GM12878 (cell line): Measurements from ENCODE around the gene HS3ST5. TPM values are rescaled to one million over a fixed set of nuclear protein-coding genes. Genes with fewer than 3 reads are reported as not detected.

ENCODE experiments used
- ATAC-seq: fragments of 200-7000 bp; cut with Tn5 transposase; 3 replicates; pipeline ENCODE4 v1.9.1; 2020; ENCODE audit warnings: mild to moderate bottlenecking, moderate library complexity
- BruUV-seq: library from RNA; stranded (reverse); fragments of 400-500 nt; replicated peaks from 2 replicates; lab custom pipeline; 2021; lab: Mats Ljungman, UMichigan
- CTCF ChIA-PET: fragments of 300-600 bp; sonication (Branson Sonifier 250); formaldehyde crosslinking; extraction: SDS; loops from one replicate; lab custom pipeline; 2021; ENCODE audit warnings: inconsistent platforms; lab: Yijun Ruan, JAX
- POLR2A ChIA-PET: fragments of 350-600 bp; formaldehyde crosslinking; extraction: SDS; loops from one replicate; lab custom pipeline; 2021; ENCODE audit warnings: inconsistent platforms; lab: Charles Lee
- RAD21 ChIA-PET: fragments of 300-600 bp; sonication (Branson Sonifier 250); formaldehyde crosslinking; loops from one replicate; lab custom pipeline; 2023; ENCODE audit warnings: antibody characterized with exemption; ENCODE audit not compliant: unreplicated experiment; lab: Charles Lee
- SMC1A ChIA-PET: fragments of 300-600 bp; sonication (Branson Sonifier 250); formaldehyde crosslinking; loops from one replicate; lab custom pipeline; 2023; ENCODE audit not compliant: unreplicated experiment, uncharacterized antibody; lab: Charles Lee
- DNase-seq: peaks from one replicate; pipeline ENCODE4 v3.0.0-alpha.2; 2011; ENCODE audit warnings: low read depth, low spot score
- FAIRE-seq: peaks from 3 replicates; lab custom pipeline; 2011; peaks lifted over from hg19 to GRCh38; lab: Jason Lieb, UNC
- H2AFZ ChIP-seq: 2 replicates; pipeline ENCODE4 v1.6.0; 2011; ENCODE audit warnings: low read depth, low read length, control low read depth; ENCODE audit not compliant: control insufficient read depth
- H3K27ac ChIP-seq: 2 replicates; pipeline ENCODE4 v1.5.1; 2011; ENCODE audit warnings: control low read depth; ENCODE audit not compliant: control insufficient read depth, insufficient read depth
- H3K27me3 ChIP-seq, 2 experiments: replicated peaks in 1 of 2; 2 replicates each; pipeline versions ENCODE4 v1.6.0 to v1.6.1; 2011; ENCODE audit warnings: low read length in 1 of 2; ENCODE audit not compliant: control insufficient read depth in 2 of 2, insufficient read depth in 2 of 2
- H3K36me3 ChIP-seq, 2 experiments: 2 replicates each; pipeline ENCODE4 v1.5.1; 2011; ENCODE audit warnings: low read length in 1 of 2; ENCODE audit not compliant: control insufficient read depth in 2 of 2, insufficient read depth in 2 of 2
- H3K4me1 ChIP-seq: 2 replicates; pipeline ENCODE4 v1.6.1; 2011; ENCODE audit warnings: mild to moderate bottlenecking, low read length, moderate library complexity, mixed read lengths; ENCODE audit not compliant: control insufficient read depth, insufficient read depth
- H3K4me2 ChIP-seq: 2 replicates; pipeline ENCODE4 v1.6.0; 2011; ENCODE audit warnings: control low read depth; ENCODE audit not compliant: control insufficient read depth, insufficient read depth
- H3K4me3 ChIP-seq: fragments of 200-600 bp; sonication (generic); 2 replicates; pipeline ENCODE4 v1.5.1; 2016
- H3K79me2 ChIP-seq: 2 replicates; pipeline ENCODE4 v1.6.0; 2011; ENCODE audit warnings: low read length; ENCODE audit not compliant: control insufficient read depth, insufficient read depth
- H3K9ac ChIP-seq: 2 replicates; pipeline ENCODE4 v1.8.0; 2011; ENCODE audit warnings: low read length, control low read depth, mixed read lengths; ENCODE audit not compliant: control insufficient read depth, insufficient read depth
- H3K9me3 ChIP-seq: replicated peaks from 3 replicates; pipeline ENCODE4 v1.5.1; 2011; ENCODE audit warnings: mild to moderate bottlenecking, low read length; ENCODE audit not compliant: control insufficient read depth, insufficient read depth
- H4K20me1 ChIP-seq: 2 replicates; pipeline ENCODE4 v1.6.0; 2011; ENCODE audit not compliant: control insufficient read depth, insufficient read depth
- CBFB ChIP-seq: IDR thresholded peaks from 2 replicates; pipeline ENCODE4 v1.6.1; 2016; ENCODE audit warnings: antibody characterized with exemption, low read depth
- CBX5 ChIP-seq: sonication (generic); IDR thresholded peaks from 2 replicates; pipeline ENCODE4 v1.6.1; 2016; ENCODE audit warnings: low read depth, moderate library complexity, mild to moderate bottlenecking, inconsistent platforms
- CTCF ChIP-seq, 3 experiments: IDR thresholded peaks in 2 of 3; conservative IDR thresholded peaks in 1 of 3; 2 replicates each; pipeline ENCODE4 v1.5.1; 2011; ENCODE audit warnings: low read depth in 3 of 3, low read length in 3 of 3, mild to moderate bottlenecking in 3 of 3, control low read depth in 2 of 3, moderate library complexity in 2 of 3, inconsistent platforms in 1 of 3, mixed read lengths in 1 of 3; ENCODE audit not compliant: control insufficient read depth in 2 of 3, insufficient read depth in 1 of 3; ENCODE audit errors: extremely low read depth in 1 of 3
- FOXM1 ChIP-seq: IDR thresholded peaks from 2 replicates; pipeline ENCODE4 v1.6.1; 2012; ENCODE audit warnings: low read depth, mild to moderate bottlenecking, inconsistent platforms, low read length, moderate library complexity
- IRF3 ChIP-seq: fragments of 450-650 bp; IDR thresholded peaks from 2 replicates; pipeline ENCODE4 v1.6.1; 2014; ENCODE audit warnings: mild to moderate bottlenecking
- NFIC ChIP-seq: IDR thresholded peaks from 2 replicates; pipeline ENCODE4 v1.6.1; 2012; ENCODE audit warnings: low read depth, mild to moderate bottlenecking, inconsistent platforms, low read length, moderate library complexity
- PML ChIP-seq: IDR thresholded peaks from 2 replicates; pipeline ENCODE4 v1.6.1; 2012; ENCODE audit warnings: low read length, inconsistent platforms
- PRDM15 ChIP-seq: fragments of 450-650 bp; formaldehyde crosslinking; IDR thresholded peaks from 2 replicates; pipeline ENCODE4 v1.4.0; 2020; ENCODE audit warnings: mild to moderate bottlenecking, moderate library complexity
- RBBP5 ChIP-seq: fragments of 200-600 bp; sonication (generic); conservative IDR thresholded peaks from 2 replicates; pipeline ENCODE4 v1.6.1; 2016
- SPI1 ChIP-seq: IDR thresholded peaks from 2 replicates; pipeline ENCODE4 v1.6.1; 2011; ENCODE audit warnings: low read depth, mild to moderate bottlenecking, low read length, moderate library complexity, borderline replicate concordance; ENCODE audit not compliant: insufficient read depth
- SREBF1 ChIP-seq: IDR thresholded peaks from 2 replicates; pipeline ENCODE4 v1.6.1; 2012; ENCODE audit warnings: mild to moderate bottlenecking, low read length
- TBL1XR1 ChIP-seq: IDR thresholded peaks from 2 replicates; pipeline ENCODE4 v1.6.1; 2012; ENCODE audit warnings: low read depth, low read length, improper control_type of control experiment
- ZBTB40 ChIP-seq: fragments of 450-650 bp; IDR thresholded peaks from 2 replicates; pipeline ENCODE4 v1.6.1; 2016; ENCODE audit warnings: mild to moderate bottlenecking, moderate library complexity, borderline replicate concordance
- ZNF24 ChIP-seq: fragments of 450-650 bp; IDR thresholded peaks from 2 replicates; pipeline ENCODE4 v1.6.1; 2017; ENCODE audit warnings: antibody characterized with exemption, mild to moderate bottlenecking
- WGBS: methylation state at CpG from one replicate; pipeline ENCODE4 v1.1.6; 2016; ENCODE audit warnings: low lambda C conversion rate; ENCODE audit not compliant: insufficient replicate concordance, insufficient coverage; ENCODE audit errors: missing lambda C conversion rate; 5-methylcytosine and 5-hydroxymethylcytosine counted together
- in situ Hi-C: fragments of 300-500 bp; cut with MboI; formaldehyde crosslinking; loops from 9 replicates; pipeline ENCODE4 v1.14.3; 2018; ENCODE audit warnings: mixed read lengths
- intact Hi-C: fragments of 100-400 bp; cut with micrococcal nuclease; formaldehyde crosslinking; loops from one replicate; pipeline ENCODE4 v1.14.2; 2022; ENCODE audit not compliant: unreplicated experiment
- polyA plus RNA-seq, 11 experiments: library from polyadenylated mRNA; depleted of rRNA in 4 of 11; unstranded in 6 of 11; stranded (reverse) in 5 of 11; fragments of >200 nt; fragmentation: Nextera tagmentation in 4 of 11; fragmentation: Illumina TruSeq in 1 of 11; extraction: Ambion mirVana in 4 of 11; extraction: Trizol in 1 of 11; gene quantifications; 1 replicate in 1 of 11; 2 replicates in 10 of 11; pipeline versions ENCODE4 v1.2.1 to v1.2.3, GENCODE V29; 2011 to 2016; ENCODE audit warnings: inconsistent platforms in 2 of 11, missing spikeins in 2 of 11, low read depth in 1 of 11
- total RNA-seq, 4 experiments: library from RNA; depleted of rRNA in 3 of 4; stranded (reverse); fragments of >200 nt in 3 of 4; fragmentation: Illumina TruSeq in 1 of 4; extraction: Trizol in 1 of 4; gene quantifications; 2 replicates each; pipeline versions ENCODE4 v1.2.1 to v1.2.3, GENCODE V29; 2013 to 2021

Gene HS3ST5
- total and polyA plus RNA-seq, 10 of the 15 experiments (the other 5 are each of a cell fraction or from before 2014, with no cell fraction given): 0.04 TPM; not detected in 9

- Histone ChIP-seq H3K4me1 (no peaks in the 10 kb centered on the region), H3K27me3 (no peaks in the 10 kb centered on the region), H3K27ac (no peak overlapping the region), H3K4me2 (no peak overlapping the region), H3K4me3 (no peak overlapping the region), H3K9me3 (no peaks in the 10 kb centered on the region), H2AFZ (no peak overlapping the region), H3K9ac (no peak overlapping the region), H3K79me2 (no peaks in the 10 kb centered on the region), H3K36me3 (no peaks in the 10 kb centered on the region), H4K20me1 (no peaks in the 10 kb centered on the region)
- RAD21 ChIA-PET: no interaction called here
- CTCF ChIA-PET: interaction anchor here (1.4 kb wide), 1 partner anchor 14 kb away, joined by 3 read pairs; no protein-coding TSS in a partner anchor
- in situ Hi-C loops (no loop called here), intact Hi-C loops (no loop called here)
- POLR2A ChIA-PET: no interaction called here
- FAIRE-seq: no peak
- no TSS peak for BruUV-seq
- SMC1A ChIA-PET: no interaction called here
- ATAC-seq: no peak
- 22% methylated on average over 3 of the region's 3 CpGs for WGBS
- no peak for DNase-seq
- TF ChIP-seq IRF3 (no peak), CBX5 (no peak), CBFB (no peak), CTCF (IDR thresholded peaks at IDR 0.05 in 2 of 3, conservative IDR thresholded peaks at IDR 0.05 in 1 of 3; ENCODE audit: control insufficient read depth in 2 of 3, extremely low read depth in 1 of 3, insufficient read depth in 1 of 3, low read depth in 3 of 3, low read length in 3 of 3) (no peak), RBBP5 (no peak), ZNF24 (no peak), SPI1 (no peak), TBL1XR1 (no peak), NFIC (no peak), SREBF1 (no peak), ZBTB40 (no peak), PML (no peak), PRDM15 (CRISPR knock-in tag) (no peak), FOXM1 (no peak)
These were observed 267.0 kb downstream of the HS3ST5 start for GRCh38 chr6:114075777-114076176.
